HG03066 (cell line): ENCODE data around the gene ZBTB46.

Experiments
- ATAC-seq: cut with Tn5 transposase; IDR thresholded peaks from one replicate; pipeline ENCODE4 v1.9.1; 2021; ENCODE audit warnings: low read depth; ENCODE audit not compliant: unreplicated experiment

ZBTB46 gene

GRCh38 chr20:63749597-63750508 is 81.2 kb downstream of the ZBTB46 start:
- no peak for ATAC-seq

DNA sequence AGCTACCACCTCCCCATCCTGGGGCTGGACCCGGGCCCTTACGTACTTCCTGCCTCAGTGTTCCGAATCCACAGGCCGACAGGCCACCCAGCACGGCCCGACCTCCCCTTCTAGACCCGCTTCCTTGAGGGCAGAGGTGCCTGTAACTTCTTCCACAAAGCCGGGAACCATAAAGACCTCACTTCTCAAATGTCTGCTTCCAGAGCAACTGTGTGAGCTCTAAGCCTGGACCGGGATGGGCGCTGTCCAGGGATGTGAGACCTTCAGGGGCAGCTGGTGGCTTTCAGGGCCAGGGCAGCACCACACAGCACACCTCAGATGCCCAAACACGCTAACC is 82.2 kb downstream of the ZBTB46 start:
- no peak for ATAC-seq

GRCh38 chr20:63748070-63748933 is 82.8 kb downstream of the ZBTB46 start:
- ATAC-seq = no peak

DNA sequence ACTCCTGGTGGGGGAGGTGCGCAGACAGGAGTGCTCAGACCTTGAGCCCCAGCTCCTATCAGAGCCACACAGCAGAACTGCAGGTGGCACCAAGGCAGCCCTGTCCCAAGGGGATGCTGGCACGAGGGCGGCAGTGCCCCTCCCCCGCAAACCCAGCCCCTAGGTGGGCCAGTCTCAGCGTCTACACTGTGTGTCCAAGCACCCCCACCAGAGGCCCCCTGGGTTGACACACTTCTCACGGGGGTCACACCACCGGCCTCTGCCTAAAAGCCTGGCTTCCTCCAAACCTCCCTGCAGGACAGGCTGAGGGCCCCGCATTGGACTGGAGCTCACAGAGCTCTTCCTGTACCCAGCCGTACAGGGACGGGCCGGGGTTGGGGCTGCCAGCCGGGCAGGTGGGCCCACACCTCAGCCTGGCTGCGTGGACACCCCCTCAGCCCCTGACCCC is 83.4 kb downstream of the ZBTB46 start:
- no peak for ATAC-seq

- ATAC-seq = no peak
Measured at GRCh38 chr20:63746751-63747315, 84.2 kb downstream of the ZBTB46 start.

DNA sequence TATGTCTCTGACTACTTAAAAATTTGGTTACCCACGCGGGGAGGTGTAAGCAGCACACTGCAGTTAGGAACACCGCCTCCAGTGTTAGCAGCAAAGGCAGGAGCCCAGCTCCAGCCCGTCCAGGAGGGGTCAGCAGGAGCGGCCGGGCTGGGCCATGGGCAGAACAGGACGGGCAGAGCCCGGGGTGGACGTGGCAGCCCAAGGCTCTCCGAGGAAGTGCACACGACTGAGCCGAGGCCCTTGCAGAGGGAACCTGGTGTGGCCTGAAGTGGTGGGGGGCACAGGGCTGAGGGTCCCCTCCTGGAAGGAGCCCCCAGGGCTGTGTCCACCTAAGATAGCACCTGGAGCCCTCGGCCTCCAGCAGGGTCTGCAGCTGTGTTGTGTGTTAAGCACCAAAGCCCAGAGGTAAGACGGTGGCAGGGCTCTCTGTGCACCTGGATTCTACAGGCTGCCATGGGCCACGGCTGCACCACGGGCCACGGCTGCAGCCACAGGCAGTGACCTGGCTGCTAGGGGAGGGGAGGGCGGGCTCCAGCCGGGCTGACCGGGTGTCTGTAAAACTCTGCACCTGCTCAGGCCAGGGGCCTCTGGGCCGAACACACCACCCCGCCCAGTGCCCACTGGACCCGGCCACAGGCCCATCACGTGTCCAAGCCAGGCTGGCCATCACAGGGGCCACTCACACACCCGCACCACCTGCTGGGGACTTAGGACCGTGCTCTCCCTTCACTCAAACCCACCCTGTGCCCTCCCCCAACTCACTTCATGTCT is 84.9 kb downstream of the ZBTB46 start:
- ATAC-seq = no peak

- ATAC-seq = no peak
Measured at GRCh38 chr20:63745424-63745805, 85.6 kb downstream of the ZBTB46 start.

- ATAC-seq = no peak
Measured at GRCh38 chr20:63744574-63745423, 86.3 kb downstream of the ZBTB46 start.

DNA sequence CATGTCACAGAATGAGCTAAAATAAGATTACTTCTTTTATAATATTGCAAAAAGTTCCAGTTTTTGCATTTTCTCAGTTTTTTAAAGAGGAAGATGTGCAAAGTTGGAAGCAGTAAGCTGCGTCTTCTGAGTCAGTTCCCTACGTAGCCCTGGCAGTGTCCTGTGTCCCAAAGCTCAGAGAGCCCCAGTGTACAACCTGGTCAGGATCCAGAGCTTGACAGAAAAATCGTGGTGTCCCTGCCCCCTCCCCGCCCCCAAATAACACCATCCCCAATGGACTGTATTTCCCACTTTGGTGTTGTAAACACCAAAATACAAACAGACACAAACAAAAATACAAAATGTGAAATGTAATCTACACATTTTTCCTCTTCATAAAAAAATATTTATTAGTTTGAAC is 86.9 kb downstream of the ZBTB46 start:
- ATAC-seq = no peak

GRCh38 chr20:63743210-63743970 is 87.7 kb downstream of the ZBTB46 start:
- no peak for ATAC-seq

- ATAC-seq = no peak
Measured at GRCh38 chr20:63742381-63743024, 88.6 kb downstream of the ZBTB46 start.

GRCh38 chr20:63741676-63742380 is 89.2 kb downstream of the ZBTB46 start:
- no peak for ATAC-seq

- ATAC-seq = no peak
Measured at GRCh38 chr20:63741354-63741675, 89.7 kb downstream of the ZBTB46 start.

- ATAC-seq = no peak
Measured at GRCh38 chr20:63740627-63741353, 90.3 kb downstream of the ZBTB46 start.

DNA sequence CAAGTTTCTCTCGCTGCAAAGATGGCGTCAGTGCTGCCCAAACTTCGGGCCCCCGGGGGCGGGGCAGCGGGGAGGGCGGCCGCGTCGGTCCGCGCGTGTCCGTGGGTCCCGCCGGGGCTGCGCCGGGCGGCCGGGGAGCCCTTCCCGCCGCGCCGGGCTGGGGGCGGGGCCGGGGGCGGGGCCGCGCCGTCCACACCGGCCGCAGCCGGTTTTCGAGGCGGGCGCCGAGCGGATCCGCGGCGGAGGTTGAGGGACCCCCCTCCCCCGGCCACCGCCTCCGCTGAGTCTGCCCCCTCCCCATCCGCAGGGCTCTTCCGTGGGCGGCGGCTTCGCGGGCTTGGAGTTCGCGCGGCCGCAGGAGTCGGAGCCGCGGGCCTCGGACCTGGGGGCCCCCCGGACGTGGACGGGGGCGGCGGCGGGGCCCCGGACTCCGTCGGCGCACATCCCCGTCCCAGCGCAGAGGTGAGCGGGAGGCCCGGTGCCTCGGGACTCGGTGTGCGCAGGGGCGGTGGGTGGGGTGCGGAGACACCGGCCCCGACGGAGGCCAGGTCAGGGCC is 90.9 kb downstream of the ZBTB46 start:
- no peak for ATAC-seq

- ATAC-seq = no peak
Measured at GRCh38 chr20:63739130-63740069, 91.7 kb downstream of the ZBTB46 start, which contains the start of gene SLC2A4RG. Gene SLC2A4RG, plus strand, starts transcription at chr20:63739776. Its CDS starts 137 bp downstream, at chr20:63739913.
